Ovary (tissue), 3 donors: Measurements from ENCODE around the gene COX14.
A peak's percentile ranks its signal among the peaks of the same experiment; 100 is the strongest.

Experiments used
- CTCF ChIP-seq, 3 donors: fragments of 450-650 bp in 2 of 3; fragments of 200-600 bp in 1 of 3; IDR thresholded peaks; one replicate each; pipeline versions ENCODE4 v1.5.1 to v1.8.0; 2016 to 2022; ENCODE audit warnings: antibody characterized with exemption in 3 of 3, mild to moderate bottlenecking in 1 of 3
- EP300 ChIP-seq: sonication (generic); formaldehyde crosslinking; IDR thresholded peaks from one replicate; pipeline ENCODE4 v1.6.1; 2017; ENCODE audit warnings: antibody characterized with exemption
- POLR2A ChIP-seq: fragments of 450-650 bp; IDR thresholded peaks from one replicate; pipeline ENCODE4 v1.6.1; 2017; ENCODE audit warnings: antibody characterized with exemption, mild to moderate bottlenecking, moderate library complexity
- donor health status: DM: no; HTN: no; CAD: no.

- TF ChIP-seq POLR2A, result peak; percentile 98
- TF ChIP-seq CTCF (IDR thresholded peaks at IDR 0.05), result peak; percentile 89 to 97 (median 91)
- TF ChIP-seq EP300, result peak; percentile 77
Observed at GRCh38 chr12:50111693-50112455, at the start of gene COX14.
